SK-N-SH treated with all-trans-retinoic acid at 6 μM for 48 hours (cell line): ENCODE measurements around the gene TBC1D2B.
"Not testable (repeated sequence)": the region's sequence is repeated elsewhere in the genome, so short reads cannot be mapped to it uniquely, and the experiment has no call there.

ENCODE experiments used
- ATAC-seq: fragments of 200-7000 bp; cut with Tn5 transposase; 3 replicates; pipeline ENCODE4 v1.9.1; 2020; ENCODE audit warnings: mild to moderate bottlenecking, moderate library complexity
- BACH2 ChIP-seq: fragments of 250-450 bp; sonication (Bioruptor Pico); IDR thresholded peaks from 2 replicates; pipeline ENCODE4 v1.9.0; 2021; ENCODE audit warnings: mild to moderate bottlenecking, borderline replicate concordance
- CREB5 ChIP-seq: fragments of 250-450 bp; sonication (Bioruptor Pico); IDR thresholded peaks from 2 replicates; pipeline ENCODE4 v1.5.1; 2020; ENCODE audit warnings: low read depth, mild to moderate bottlenecking, moderate library complexity
- CSDC2 ChIP-seq: fragments of 250-450 bp; sonication (Bioruptor Pico); IDR thresholded peaks from 2 replicates; pipeline ENCODE4 v1.5.0; 2020; ENCODE audit warnings: mild to moderate bottlenecking, moderate library complexity
- CSRNP3 ChIP-seq: fragments of 250-450 bp; sonication (Bioruptor Pico); IDR thresholded peaks from 2 replicates; pipeline ENCODE4 v1.5.1; 2021; ENCODE audit warnings: mild to moderate bottlenecking, moderate library complexity
- ESRRG ChIP-seq: fragments of 250-450 bp; sonication (Bioruptor Pico); IDR thresholded peaks from 2 replicates; pipeline ENCODE4 v1.6.1; 2021; ENCODE audit warnings: mild to moderate bottlenecking
- ISL1 ChIP-seq: fragments of 250-450 bp; sonication (Bioruptor Pico); IDR thresholded peaks from 2 replicates; pipeline ENCODE4 v2.1.2; 2022; ENCODE audit warnings: mild to moderate bottlenecking, moderate library complexity
- PATZ1 ChIP-seq: fragments of 250-450 bp; sonication (Bioruptor Pico); IDR thresholded peaks from 2 replicates; pipeline ENCODE4 v1.8.0; 2020; ENCODE audit warnings: mild to moderate bottlenecking, moderate library complexity, borderline replicate concordance
- POU6F1 ChIP-seq: fragments of 250-450 bp; sonication (Bioruptor Pico); IDR thresholded peaks from 2 replicates; pipeline ENCODE4 v1.8.0; 2021; ENCODE audit warnings: low read depth, mild to moderate bottlenecking, moderate library complexity, borderline replicate concordance
- SNAI2 ChIP-seq: fragments of 250-450 bp; sonication (Bioruptor Pico); IDR thresholded peaks from 2 replicates; pipeline ENCODE4 v1.5.0; 2020; ENCODE audit warnings: mild to moderate bottlenecking, moderate library complexity
- TOX ChIP-seq: fragments of 250-450 bp; sonication (Bioruptor Pico); IDR thresholded peaks from 2 replicates; pipeline ENCODE4 v1.8.0; 2021; ENCODE audit warnings: mild to moderate bottlenecking, moderate library complexity, borderline replicate concordance
- ZFP3 ChIP-seq: fragments of 250-450 bp; sonication (Bioruptor Pico); IDR thresholded peaks from 2 replicates; pipeline ENCODE4 v1.5.0; 2020; ENCODE audit warnings: mild to moderate bottlenecking, moderate library complexity

Gene TBC1D2B

GRCh38 chr15:77996226-77996625, 81.3 kb downstream of the TBC1D2B start:
- not testable (repeated sequence) for ATAC-seq

- ATAC-seq, result not testable (repeated sequence)
Measured at GRCh38 chr15:77995537-77995918, 82.0 kb downstream of the TBC1D2B start.

GRCh38 chr15:77994893-77995536, 82.5 kb downstream of the TBC1D2B start:
- peak; percentile 53 for ATAC-seq

- peak; percentile 76 for ATAC-seq
- 0 out of 2 replicates have a peak, but pooled peaks have one; percentile 41 for TF ChIP-seq ZFP3 (CRISPR knock-in tag)
Measured at GRCh38 chr15:77993970-77994693, 83.4 kb downstream of the TBC1D2B start.

- no peak for ATAC-seq
- TF ChIP-seq POU6F1 (no peak), BACH2 (CRISPR knock-in tag) (no peak), SNAI2 (CRISPR knock-in tag) (no peak), CREB5 (no peak), PATZ1 (CRISPR knock-in tag) (no peak), ISL1 (CRISPR knock-in tag) (no peak), CSRNP3 (CRISPR knock-in tag) (no peak), CSDC2 (no peak)
Measured at GRCh38 chr15:77993374-77993911, 84.1 kb downstream of the TBC1D2B start.

- TF ChIP-seq ESRRG (CRISPR knock-in tag) (no peak), POU6F1 (no peak), TOX (CRISPR knock-in tag) (no peak)
- peak; percentile 0; the same call in 1 of the 3 replicates for ATAC-seq
Measured at GRCh38 chr15:77992356-77993222, 84.9 kb downstream of the TBC1D2B start.

- peak; percentile 53 for ATAC-seq
Measured at GRCh38 chr15:77991658-77992201, 85.8 kb downstream of the TBC1D2B start.
